ENCODE measurements around the gene PRKAA1.
"Not testable (repeated sequence)": the region's sequence is repeated elsewhere in the genome, so short reads cannot be mapped to it uniquely, and the experiment has no call there.

Gene PRKAA1

DNA sequence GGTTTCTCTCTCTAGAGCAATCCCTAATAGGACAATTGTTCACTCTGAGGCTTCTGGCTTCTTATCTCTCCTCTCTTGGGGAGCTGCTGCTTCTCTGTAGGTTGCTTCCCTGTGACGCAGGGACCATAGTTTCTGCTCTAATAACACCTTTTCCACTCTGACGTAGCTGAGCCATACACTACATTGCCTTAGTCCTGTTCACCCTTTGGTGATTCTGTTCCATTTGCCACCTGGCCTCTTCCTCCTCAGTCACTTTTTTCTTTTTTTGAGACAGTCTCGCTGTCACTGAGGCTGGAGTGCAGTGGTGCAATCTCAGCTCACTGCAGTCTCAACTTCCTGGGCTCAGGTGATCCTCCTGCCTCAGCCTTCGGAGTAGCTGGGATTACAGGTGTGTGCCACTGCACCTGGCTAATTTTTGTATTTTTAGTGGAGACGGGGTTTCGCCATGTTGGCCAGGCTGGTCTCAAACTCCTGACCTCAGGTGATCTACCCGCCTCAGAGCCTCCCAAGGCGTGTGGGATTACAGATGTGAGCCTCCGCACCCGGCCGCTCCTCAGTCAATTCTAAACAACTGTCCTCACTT is 27.4 kb upstream of the PRKAA1 start:
- not testable (repeated sequence) for DNase-seq

GRCh38 chr5:40823459-40823858 is 25.3 kb upstream of the PRKAA1 start:
- no peak for DNase-seq

GRCh38 chr5:40813698-40814281 is 15.6 kb upstream of the PRKAA1 start:
- no peak for DNase-seq

DNA sequence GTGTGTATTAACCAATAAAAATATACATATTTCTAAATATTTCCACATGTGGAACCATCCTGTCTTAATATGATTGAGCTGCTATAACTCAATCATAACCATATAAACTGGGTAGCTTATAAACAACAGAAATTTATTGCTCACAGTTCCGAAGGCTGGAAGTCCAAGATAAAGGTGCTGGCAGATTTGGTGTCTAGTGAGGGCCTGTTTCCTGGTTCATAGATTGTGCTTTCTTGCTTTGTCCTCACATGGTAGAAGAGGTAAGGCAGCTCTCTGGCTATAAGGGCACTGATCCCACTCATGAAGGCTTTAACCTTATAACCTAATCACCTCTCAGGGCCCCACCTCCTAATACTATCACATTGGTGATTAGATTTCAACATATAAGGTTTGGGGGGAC is 14.0 kb upstream of the PRKAA1 start:
- DNase-seq: no peak

GRCh38 chr5:40801771-40802562 is 3.8 kb upstream of the PRKAA1 start:
- no peak for DNase-seq

DNA sequence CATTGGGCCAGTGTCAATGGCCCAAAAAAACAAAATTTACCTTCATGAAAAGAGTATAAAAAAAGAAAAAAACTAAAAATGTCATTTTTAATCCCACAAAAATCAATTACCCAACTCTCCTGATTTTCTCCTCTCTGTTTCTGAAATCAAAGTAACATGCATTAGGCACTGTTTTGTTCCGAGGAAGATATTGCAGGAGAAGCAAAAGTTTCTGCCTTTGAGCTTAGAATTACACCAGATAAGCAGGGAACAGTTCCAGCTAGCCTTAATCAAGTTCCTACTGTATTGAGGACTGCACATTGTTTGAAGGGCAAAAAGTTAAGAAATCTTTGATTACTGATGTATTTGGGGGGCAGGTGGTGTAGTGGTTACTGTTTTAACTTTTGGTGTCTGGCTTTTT is 1.1 kb upstream of the PRKAA1 start:
- DNase-seq: no peak

- no peak for DNase-seq
Measured at GRCh38 chr5:40798801-40799210, 632 bp upstream of the PRKAA1 start.

DNA sequence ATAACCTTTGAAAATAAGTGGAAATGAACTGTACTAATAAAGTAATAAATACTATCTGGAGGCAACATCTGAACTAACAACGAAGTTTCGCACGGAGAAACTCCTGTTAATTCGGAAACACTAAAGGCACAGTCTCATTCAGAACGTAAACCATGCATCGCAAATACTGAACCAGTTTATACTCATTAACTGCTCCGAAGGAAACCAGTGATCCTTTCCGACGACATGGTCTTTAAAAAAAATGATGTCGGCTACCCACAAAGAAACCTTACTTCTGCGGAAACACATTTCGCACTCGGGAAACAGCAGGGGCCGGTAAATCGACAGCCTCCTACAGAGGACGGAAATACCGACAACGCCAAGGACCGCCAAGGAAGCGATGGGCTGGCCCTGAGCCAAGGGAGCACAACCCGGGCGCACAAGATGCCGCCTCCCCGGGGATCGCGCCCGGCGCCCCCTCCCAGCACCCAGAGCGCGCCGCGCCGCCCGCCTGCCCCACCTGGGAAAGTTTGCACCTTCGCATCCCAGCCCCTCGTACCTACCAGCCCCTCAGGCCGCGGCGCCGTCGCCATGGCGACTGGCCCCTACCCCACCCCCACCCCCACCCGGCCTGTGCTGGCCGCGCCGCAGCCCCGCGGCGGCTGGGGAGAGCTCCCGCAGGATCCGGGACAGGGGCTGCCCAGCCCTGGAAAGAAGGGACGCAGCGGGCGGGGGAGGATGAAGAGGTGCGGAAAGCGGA is 732 bp downstream of the PRKAA1 start:
- DNase-seq: peak; percentile 70 to 78

- no peak for DNase-seq
Measured at GRCh38 chr5:40796487-40796889, 1.7 kb downstream of the PRKAA1 start.

DNA sequence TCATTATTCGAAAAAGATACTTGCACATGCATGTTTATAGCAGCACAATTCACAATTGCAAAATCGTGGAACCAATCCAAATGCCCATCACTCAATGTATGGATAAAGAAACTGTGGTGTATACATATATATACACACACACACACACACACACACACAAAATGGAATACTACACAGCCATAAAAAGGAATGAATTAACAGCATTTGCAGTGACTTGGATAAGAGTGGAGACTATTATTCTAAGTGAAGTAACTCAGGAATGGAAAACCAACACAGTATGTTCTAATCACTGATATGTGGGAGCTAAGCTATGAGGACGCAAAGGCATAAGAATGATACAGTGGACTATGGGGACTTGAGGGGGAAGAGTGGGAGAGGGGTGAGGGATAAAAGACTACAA is 3.3 kb downstream of the PRKAA1 start:
- not testable (repeated sequence) for DNase-seq

- DNase-seq: not testable (repeated sequence)
Measured at GRCh38 chr5:40794340-40794739, 3.8 kb downstream of the PRKAA1 start.

GRCh38 chr5:40792691-40793090 is 5.5 kb downstream of the PRKAA1 start:
- DNase-seq: not testable (repeated sequence)

DNA sequence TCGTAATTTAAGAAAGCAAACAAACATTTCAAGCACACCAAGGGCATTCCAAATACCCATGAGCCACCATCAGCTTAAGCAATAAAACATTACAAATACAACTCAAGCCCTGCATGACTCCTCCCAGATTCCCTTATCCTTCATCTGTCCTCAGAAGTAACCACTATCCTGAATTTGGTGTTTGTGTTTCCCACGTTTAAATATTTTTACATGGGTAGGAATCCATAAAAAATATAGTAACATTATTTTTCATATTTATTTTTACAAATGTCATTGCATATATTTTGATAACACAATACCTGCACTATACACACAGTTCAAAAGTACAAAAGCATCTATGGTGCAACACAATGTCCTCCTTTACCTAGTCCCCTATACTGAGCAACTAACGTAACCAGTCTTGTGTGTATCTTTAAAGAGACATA is 6.4 kb downstream of the PRKAA1 start:
- DNase-seq: no peak

GRCh38 chr5:40790947-40791593 is 7.1 kb downstream of the PRKAA1 start:
- no peak for DNase-seq

DNA sequence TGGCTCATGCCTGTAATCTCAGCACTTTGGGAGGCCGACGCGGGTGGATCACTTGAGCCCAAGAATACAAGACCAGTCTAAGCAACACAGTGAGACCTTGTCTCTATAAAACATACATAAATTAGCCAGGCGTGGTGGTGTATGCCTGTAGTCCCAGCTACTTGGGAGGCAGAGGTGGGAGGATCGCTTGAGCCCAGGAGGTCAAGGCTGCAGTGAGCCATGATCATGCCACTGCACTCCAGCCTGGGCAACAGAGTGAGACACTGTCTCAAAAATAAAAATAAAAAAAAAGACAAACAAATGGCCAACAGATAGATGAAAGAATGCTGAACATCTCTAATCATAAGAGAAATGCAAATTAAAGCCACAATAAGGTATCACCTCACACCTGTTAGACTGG is 9.2 kb downstream of the PRKAA1 start:
- not testable (repeated sequence) for DNase-seq

GRCh38 chr5:40787986-40788385 is 10.2 kb downstream of the PRKAA1 start:
- DNase-seq: no peak

GRCh38 chr5:40786664-40787063 is 11.5 kb downstream of the PRKAA1 start:
- DNase-seq: not testable (repeated sequence)

GRCh38 chr5:40784916-40785315 is 13.3 kb downstream of the PRKAA1 start:
- no peak for DNase-seq

DNA sequence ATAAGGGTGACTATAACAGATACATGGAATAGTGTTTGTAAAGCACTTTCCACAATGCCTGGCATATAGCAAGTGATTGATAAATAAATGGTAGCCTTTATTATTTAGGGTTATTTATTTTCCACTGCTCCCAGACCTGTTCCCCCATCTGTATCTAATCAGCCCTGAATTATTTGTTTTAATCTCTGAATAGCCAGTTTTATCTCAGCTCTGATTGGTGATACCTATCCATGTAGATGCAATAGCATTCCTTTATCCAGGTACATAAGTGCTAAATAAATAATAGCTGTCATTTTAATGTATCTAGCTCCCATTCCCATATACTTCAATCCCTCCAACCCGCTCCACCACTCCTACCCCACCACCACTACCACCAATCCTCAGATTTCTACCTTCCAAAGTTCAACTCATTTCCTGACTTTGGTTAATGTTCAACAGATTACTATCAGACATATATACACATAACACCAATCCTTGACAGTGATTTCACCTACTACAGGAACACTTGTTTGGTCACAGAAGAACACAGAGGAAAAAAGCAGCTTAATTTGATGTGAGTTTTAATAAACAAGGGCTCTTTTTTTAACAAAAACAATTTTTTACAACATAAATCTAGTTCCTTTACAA is 14.0 kb downstream of the PRKAA1 start:
- DNase-seq: no peak

DNA sequence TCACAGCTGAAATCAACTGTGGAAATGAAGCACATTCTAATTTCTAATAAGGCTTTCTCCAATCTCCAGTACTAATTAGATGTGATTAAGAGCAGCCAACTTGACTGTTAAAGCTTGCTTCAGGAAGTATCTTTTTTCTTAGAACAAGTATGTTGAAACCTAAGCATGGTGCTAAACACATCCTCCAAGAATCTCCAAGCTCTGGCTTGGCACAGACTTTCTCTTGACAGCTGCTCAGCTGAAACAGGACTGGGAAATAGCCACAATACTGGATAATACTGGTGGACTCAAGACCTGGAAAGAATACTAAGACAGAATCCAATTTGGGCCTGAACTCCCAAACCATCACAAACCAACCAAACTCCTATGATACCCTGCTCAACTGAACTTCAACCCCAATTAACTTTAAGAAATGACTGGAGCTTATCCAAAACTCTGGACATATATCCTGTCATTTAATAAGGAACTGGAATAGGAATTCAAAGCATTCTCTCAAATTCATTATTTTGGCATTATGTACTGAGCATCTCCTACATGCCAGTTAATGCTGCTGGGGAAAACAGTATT is 16.2 kb downstream of the PRKAA1 start:
- DNase-seq: no peak

DNA sequence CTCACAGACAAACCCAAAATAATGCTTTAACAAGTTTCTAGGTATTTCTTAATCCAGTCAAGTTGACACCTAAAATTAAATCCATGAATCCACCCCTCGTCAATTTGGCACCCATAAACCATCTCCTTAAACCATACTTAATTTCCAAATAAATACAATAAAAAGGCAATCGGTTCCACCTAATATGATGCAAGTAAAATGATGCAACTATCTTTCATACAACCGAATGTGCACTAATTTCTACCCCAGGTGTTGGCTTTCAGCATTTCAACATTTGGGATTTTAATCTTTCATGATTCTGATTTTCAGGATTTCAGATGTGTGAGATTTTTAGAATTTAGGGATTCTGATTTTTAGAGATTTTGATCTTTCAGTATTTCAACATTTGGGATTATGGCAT is 17.3 kb downstream of the PRKAA1 start:
- no peak for DNase-seq

GRCh38 chr5:40780199-40780598 is 18.0 kb downstream of the PRKAA1 start:
- DNase-seq: no peak
